Ectodermal cell (in vitro differentiated cells): ENCODE results near the gene AMBP.
"Not testable (repeated sequence)": the region's sequence is repeated elsewhere in the genome, so short reads cannot be mapped to it uniquely, and the experiment has no call there.

Source experiments
- H3K27ac ChIP-seq: 2 replicates; pipeline ENCODE4 v1.7.0; 2013; ENCODE audit warnings: mild to moderate bottlenecking, low read depth, low read length; ENCODE audit not compliant: insufficient read depth, poor library complexity, severe bottlenecking
- H3K27me3 ChIP-seq: 2 replicates; pipeline ENCODE4 v1.7.0; 2013; ENCODE audit warnings: mild to moderate bottlenecking, low read length; ENCODE audit not compliant: insufficient read depth, control insufficient read depth, poor library complexity, severe bottlenecking
- H3K36me3 ChIP-seq: one replicate; pipeline ENCODE4 v1.7.0; 2013; ENCODE audit warnings: low read length; ENCODE audit not compliant: control insufficient read depth, insufficient read depth
- H3K4me1 ChIP-seq: one replicate; pipeline ENCODE4 v1.7.0; 2013; ENCODE audit warnings: low read length; ENCODE audit not compliant: control insufficient read depth, insufficient read depth
- H3K4me3 ChIP-seq: 2 replicates; pipeline ENCODE4 v1.7.0; 2013; ENCODE audit warnings: low read depth, low read length, control low read depth; ENCODE audit not compliant: insufficient read depth
- H3K9me3 ChIP-seq: 2 replicates; pipeline ENCODE4 v1.7.0; 2013; ENCODE audit warnings: mild to moderate bottlenecking, low read length, moderate library complexity; ENCODE audit not compliant: control insufficient read depth
- WGBS, 2 experiments: methylation state at CpG; one replicate each; pipeline ENCODE4 v1.1.7; 2013; ENCODE audit warnings: missing lambda C conversion rate in 2 of 2; 5-methylcytosine and 5-hydroxymethylcytosine counted together

AMBP gene

DNA sequence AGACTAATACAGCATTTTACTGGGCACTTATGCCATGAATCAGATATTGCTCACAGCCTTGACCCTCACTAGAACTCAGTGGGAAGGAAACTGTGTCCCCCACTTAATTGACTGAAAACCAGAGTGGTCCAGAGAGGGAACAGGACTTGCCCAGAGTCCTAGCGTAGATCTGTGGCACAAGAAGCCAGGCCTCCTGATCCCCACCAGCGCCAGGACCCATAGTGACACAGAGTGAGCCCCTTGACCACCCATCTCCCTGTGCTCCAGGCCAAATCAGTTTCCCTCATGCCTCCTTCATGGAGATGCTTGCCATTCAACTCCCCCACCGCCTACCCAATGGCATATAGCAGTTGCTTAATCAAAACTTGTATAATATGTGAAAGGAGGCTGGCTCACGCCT lies 12.7 kb upstream of the AMBP start:
- H3K4me1 ChIP-seq, result no peaks in the 10 kb centered on the region
- no peaks in the 10 kb centered on the region for H3K27me3 ChIP-seq
- WGBS, 2 experiments, result 93 to 95% methylated on average over 3 to 4 of the region's 4 CpGs
- H3K36me3 ChIP-seq, result no peaks in the 10 kb centered on the region
- H3K4me3 ChIP-seq, result no peak overlapping the region
- H3K27ac ChIP-seq, result no peak overlapping the region
- H3K9me3 ChIP-seq, result no peaks in the 10 kb centered on the region

DNA sequence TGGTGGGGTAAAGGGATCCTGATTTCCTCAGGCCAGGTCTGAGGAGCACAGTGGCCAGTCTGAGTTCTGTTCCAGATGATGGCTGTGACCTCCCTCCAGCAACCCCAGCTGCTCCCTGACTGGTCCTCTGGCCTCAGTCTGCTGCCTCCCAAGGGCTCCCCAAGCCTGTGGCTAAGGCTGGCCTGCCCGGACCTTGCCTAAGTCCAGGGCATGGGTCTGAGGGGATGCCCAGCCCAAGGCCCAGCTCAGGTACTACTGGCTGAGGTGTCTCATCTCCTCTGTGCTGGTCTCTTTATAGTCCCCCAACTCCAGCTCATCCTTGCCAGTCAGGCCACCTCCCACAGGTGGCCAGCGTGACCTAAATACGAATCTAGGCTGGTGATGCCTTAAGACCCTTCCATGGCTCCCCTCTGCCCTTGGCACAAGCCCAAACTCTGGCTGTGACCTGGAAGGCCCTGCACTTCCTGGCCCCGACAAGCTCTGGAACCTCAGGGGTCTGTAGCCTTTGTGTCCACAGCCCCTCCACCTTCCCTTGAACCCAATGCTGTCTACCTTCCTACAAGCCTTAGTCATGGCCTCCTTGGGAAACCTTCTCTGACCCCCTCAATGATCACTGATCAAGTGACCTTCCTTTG lies 11.2 kb upstream of the AMBP start:
- Histone ChIP-seq H3K27me3 (no peaks in the 10 kb centered on the region), H3K36me3 (no peaks in the 10 kb centered on the region), H3K4me1 (no peaks in the 10 kb centered on the region), H3K9me3 (no peaks in the 10 kb centered on the region), H3K27ac (no peak overlapping the region), H3K4me3 (no peak overlapping the region)
- WGBS, 2 experiments, result 92 to 95% methylated on average over 4 of the region's 4 CpGs

DNA sequence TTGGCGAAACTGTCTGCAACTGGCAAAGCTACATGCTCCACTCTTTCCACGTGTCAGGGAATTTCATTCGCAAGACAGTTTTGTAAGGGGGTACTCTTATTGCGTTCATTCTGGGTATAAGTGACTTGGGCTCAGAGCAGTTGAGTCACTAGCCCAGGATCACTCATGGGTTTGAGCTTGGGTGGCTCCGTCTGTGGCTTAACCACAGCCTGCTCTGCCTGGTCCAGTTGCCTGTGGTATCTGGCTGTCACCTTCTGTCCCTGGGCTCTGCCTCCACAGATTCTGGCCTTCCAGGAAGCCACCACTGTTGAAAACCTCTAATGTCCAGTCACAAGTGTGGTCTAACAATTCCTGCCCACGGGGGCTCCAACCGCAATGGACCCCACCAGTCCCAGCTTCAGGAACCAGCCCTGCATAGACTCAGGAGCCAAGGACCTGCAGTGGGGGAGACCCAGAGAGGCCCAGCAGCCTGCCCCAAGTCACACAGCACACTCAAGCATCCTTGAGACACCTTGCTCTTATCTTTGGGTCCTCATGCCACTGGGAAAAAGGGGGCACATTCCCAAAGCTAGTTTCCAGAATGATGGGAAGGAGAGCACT lies 10.6 kb upstream of the AMBP start:
- Histone ChIP-seq H3K4me3 (no peak overlapping the region), H3K27ac (no peak overlapping the region), H3K36me3 (no peaks in the 10 kb centered on the region), H3K27me3 (no peaks in the 10 kb centered on the region), H3K4me1 (no peaks in the 10 kb centered on the region), H3K9me3 (no peaks in the 10 kb centered on the region)
- 95 to 96% methylated on average over 7 of the region's 7 CpGs for WGBS, 2 experiments

DNA sequence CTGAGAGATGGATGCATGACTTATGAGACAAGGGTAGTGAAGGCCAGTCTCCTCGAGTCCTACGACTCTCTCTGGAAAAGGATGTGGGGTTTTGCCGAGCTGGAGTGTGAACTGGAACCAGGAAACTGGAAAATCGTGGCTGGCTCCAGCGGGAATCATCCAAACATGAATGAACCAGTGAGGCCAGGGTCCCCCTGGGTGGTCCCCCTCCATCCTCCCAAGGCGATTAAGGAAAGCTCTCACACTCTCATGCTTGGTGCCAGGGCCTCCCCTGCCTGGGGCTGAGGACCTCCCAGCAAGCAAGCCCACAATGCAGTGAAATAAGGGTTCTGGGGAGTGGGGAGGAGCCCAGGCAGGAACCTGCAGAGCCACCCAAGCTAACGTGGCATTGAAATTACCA lies 9.6 kb upstream of the AMBP start:
- WGBS, 2 experiments, result 89 to 90% methylated on average over 7 of the region's 7 CpGs
- no peaks in the 10 kb centered on the region for H3K27me3 ChIP-seq
- H3K36me3 ChIP-seq, result no peaks in the 10 kb centered on the region
- no peaks in the 10 kb centered on the region for H3K9me3 ChIP-seq
- H3K4me3 ChIP-seq, result no peak overlapping the region
- no peak overlapping the region for H3K27ac ChIP-seq
- H3K4me1 ChIP-seq, result no peaks in the 10 kb centered on the region

DNA sequence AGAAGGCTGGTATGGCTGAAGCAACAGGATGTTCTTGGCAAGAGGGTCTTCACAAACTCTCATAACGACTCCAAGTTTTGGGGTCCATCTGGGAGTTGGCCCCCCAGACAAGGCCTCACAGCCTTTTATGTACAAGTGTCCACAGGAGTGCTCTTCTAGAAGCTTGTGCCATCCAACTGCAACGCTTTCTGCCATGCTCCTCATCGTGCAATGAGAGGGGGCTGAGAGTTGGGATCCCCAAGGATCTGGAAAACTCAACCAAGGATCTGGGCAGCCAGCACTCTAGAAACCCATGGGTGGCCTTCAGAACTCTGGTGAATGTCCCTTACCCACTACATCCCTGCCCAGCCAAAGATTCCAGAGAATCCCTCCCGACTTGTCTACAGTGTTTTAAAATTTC lies 8.5 kb upstream of the AMBP start:
- no peak overlapping the region for H3K4me3 ChIP-seq
- WGBS, 2 experiments, result 94 to 95% methylated on average over 4 of the region's 4 CpGs
- no peaks in the 10 kb centered on the region for H3K4me1 ChIP-seq
- H3K27ac ChIP-seq, result no peak overlapping the region
- no peaks in the 10 kb centered on the region for H3K9me3 ChIP-seq
- H3K27me3 ChIP-seq, result no peaks in the 10 kb centered on the region
- no peaks in the 10 kb centered on the region for H3K36me3 ChIP-seq

DNA sequence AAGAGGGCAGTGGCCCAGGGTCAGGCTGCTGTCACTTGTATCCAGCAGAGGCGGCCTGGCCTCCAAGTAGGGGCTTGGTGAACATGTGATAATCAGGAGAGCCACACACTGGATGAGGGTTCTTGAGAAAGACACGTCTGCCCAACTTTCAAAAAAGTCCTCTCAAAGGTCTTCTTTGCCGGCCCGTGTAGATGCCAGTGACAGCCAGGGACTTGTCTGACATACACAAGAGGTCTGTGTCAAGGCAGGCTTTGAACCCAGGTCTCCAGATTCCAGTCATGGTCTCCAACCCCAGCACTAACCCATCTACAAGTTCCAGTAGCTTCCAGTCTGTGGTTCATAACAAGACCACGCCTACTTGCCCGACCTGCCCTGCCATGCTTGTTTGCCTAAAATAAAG lies 7.9 kb upstream of the AMBP start:
- WGBS, 2 experiments, result 94 to 96% methylated on average over 6 of the region's 6 CpGs
- Histone ChIP-seq H3K27ac (no peak overlapping the region), H3K9me3 (no peaks in the 10 kb centered on the region)

DNA sequence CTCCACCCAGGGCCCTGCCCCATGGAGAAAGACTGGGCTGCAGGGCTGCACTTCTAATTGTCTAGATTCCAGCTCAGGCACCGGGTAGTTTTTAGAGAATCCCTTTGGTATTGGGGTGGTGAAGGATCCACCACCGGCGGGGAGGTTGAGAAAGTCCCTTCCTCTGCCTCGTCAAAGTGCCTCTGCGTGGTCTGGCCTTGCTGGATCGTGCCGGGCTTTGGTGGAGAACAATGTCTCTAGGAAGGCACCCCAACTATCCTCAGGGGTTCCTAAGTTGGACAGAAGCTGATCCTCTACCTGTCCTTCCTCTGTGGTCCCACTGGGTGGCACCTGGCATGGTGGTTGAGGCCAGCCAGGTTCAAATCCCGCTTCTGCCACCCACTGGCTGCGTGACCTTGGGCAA lies 7.3 kb upstream of the AMBP start:
- 91 to 92% methylated on average over 9 of the region's 9 CpGs for WGBS, 2 experiments
- H3K9me3 ChIP-seq, result no peaks in the 10 kb centered on the region
- H3K27me3 ChIP-seq, result no peaks in the 10 kb centered on the region
- no peak overlapping the region for H3K27ac ChIP-seq
- H3K4me1 ChIP-seq, result no peaks in the 10 kb centered on the region
- no peak overlapping the region for H3K4me3 ChIP-seq
- H3K36me3 ChIP-seq, result no peaks in the 10 kb centered on the region

More for the DNA sequence above, 7.9 kb upstream of the AMBP start:
- H3K4me3 ChIP-seq, result no peak overlapping the region
- H3K27me3 ChIP-seq, result no peaks in the 10 kb centered on the region
- H3K4me1 ChIP-seq, result no peaks in the 10 kb centered on the region
- H3K36me3 ChIP-seq, result no peaks in the 10 kb centered on the region

DNA sequence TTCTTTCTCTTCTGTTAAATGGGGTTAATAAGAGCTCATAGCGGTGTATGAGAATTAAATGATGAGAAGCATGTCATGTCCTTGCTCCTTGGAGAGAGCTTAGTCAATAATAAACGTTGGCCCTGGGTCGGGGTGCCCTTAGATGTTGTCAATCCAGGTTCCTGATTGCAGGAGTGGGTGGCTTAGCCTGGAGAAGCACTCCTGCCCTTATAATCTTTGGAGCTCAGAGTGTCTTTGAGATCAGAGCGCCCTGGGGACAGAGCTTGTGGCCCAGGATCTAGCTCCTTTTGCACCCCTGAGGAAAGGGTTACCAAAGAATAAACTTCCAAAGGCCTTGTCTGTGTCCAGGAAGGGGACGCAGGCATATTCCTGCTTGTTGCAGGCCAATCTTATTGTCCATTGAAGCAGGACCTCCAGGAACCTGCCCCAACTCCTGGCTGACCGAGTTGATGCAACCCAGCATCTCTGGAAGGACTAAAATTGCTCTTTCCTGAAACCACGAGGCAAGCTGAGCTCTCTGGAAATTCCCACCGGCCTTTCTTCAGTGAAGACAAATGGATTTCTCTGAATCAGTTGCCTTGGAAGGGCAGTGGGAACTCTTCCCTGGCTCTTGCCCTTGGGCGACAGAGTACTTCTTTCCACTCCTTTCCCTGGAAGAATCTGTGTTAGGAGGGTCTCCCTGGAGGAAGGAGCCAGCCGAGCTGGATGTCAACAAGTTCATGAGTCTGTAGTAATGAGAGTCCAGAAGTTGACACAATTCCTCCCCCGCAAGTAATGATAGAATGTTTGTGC lies 6.4 kb upstream of the AMBP start:
- no peaks in the 10 kb centered on the region for H3K9me3 ChIP-seq
- H3K27ac ChIP-seq, result no peak overlapping the region
- no peaks in the 10 kb centered on the region for H3K4me1 ChIP-seq
- 90 to 91% methylated on average over 11 of the region's 11 CpGs for WGBS, 2 experiments
- H3K4me3 ChIP-seq, result no peak overlapping the region
- H3K27me3 ChIP-seq, result no peaks in the 10 kb centered on the region
- H3K36me3 ChIP-seq, result no peaks in the 10 kb centered on the region

DNA sequence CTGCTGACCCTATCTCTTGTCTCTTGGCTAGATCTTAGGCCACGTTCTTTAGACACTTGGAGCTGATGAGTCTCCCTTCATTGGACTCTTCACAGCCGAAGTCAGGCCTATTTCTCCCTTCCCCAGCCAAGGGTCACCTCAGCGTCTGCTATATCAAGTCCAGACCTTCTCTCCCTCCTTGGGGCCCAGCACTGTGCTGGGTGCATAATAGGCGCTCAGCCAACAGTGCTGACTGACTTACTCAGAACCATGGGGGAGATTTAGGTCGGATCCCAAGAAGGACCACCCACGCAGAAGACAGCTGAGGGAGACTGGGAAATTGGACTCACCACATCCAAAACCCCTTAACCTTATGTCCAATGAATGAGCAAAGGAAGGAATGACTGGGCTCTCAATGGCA lies 5.6 kb upstream of the AMBP start:
- H3K4me1 ChIP-seq, result no peaks in the 10 kb centered on the region
- H3K27me3 ChIP-seq, result no peaks in the 10 kb centered on the region
- H3K9me3 ChIP-seq, result no peaks in the 10 kb centered on the region
- no peak overlapping the region for H3K4me3 ChIP-seq
- 92 to 93% methylated on average over 6 of the region's 6 CpGs for WGBS, 2 experiments
- no peak overlapping the region for H3K27ac ChIP-seq
- no peaks in the 10 kb centered on the region for H3K36me3 ChIP-seq

DNA sequence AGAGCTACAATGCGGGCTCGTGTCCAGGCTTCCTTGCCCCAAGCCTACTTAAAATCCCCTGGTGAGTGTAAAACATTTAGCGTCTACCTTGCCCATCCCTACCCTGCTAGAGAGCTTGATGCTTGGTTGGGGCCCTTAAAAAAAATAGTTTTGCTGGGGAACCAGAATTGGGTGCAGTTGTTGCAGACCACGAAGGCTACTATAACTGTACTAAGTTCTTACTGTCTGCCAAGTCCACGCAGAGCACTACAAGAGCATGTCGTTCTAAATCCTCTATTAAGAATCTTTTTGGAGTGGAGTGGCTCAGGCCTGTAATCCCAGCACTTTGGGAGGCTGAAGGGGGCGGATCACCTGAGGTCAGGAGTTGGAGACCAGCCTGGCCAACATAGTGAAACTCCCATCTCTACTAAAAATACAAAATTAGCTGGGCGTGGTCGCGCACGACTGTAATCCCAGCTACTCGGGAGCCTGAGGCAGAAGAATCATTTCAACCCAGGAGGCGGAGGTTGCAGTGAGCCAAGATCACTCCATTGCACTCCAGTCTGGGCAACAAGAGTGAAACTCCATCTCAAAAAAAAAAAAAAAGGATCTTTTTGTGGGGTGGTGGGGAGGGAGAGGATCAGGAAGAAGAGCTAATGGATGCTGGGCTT lies 4.8 kb upstream of the AMBP start:
- H3K36me3 ChIP-seq, H3K4me3 ChIP-seq, H3K9me3 ChIP-seq, H3K4me1 ChIP-seq, H3K27ac ChIP-seq, H3K27me3 ChIP-seq: not testable (repeated sequence)
- WGBS, 2 experiments, result 76% methylated on average over 13 of the region's 13 CpGs
